HL-60/S4 treated with retinoic acid at 250 ng/mL for 4 days and 3 days (cell line): ENCODE results near the gene ADGRF1.
"Not testable (repeated sequence)": the region's sequence is repeated elsewhere in the genome, so short reads cannot be mapped to it uniquely, and the experiment has no call there.

Source experiments
- in situ Hi-C: fragments of 300-500 bp; cut with MboI; formaldehyde crosslinking; loops from 2 replicates; pipeline ENCODE4 v1.7.0; 2022; ENCODE audit warnings: low sequenced_read_pairs

Gene ADGRF1

GRCh38 chr6:47062346-47062745, 20.2 kb upstream of the ADGRF1 start:
- in situ Hi-C loops = no loop called here

- in situ Hi-C loops = no loop called here
Measured at GRCh38 chr6:47061309-47062300, 19.5 kb upstream of the ADGRF1 start.

DNA sequence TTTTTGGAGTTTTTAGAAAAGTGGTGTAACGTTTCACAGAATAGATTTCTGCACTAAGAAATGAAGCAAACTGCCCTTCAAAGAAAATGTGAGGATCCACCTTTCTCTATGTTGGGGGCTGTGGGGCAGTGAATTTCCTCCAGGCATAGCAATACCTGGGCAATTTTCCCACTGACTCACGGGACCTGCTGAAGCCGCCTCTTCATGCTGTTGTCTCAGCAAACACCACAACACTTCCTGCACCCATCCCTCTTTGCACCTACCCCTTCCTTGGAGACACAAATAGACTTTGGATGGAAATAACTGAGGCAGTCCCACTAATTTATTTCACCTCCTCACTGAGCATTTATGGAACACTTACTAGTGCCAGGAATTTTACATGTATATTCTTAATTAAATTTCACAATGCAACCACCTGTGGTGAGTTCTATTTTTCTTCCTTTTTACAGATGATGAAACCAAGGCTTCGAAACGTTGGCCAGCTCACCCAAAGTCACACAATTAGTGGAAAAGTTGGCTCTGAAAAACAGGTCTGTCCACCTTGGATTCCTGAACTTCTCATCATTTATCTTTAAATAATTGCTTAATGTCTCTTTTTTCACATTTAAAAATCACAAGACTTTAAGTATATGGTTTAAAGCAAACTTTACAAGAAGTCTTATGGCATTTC, 17.2 kb upstream of the ADGRF1 start:
- in situ Hi-C loops = no loop called here

DNA sequence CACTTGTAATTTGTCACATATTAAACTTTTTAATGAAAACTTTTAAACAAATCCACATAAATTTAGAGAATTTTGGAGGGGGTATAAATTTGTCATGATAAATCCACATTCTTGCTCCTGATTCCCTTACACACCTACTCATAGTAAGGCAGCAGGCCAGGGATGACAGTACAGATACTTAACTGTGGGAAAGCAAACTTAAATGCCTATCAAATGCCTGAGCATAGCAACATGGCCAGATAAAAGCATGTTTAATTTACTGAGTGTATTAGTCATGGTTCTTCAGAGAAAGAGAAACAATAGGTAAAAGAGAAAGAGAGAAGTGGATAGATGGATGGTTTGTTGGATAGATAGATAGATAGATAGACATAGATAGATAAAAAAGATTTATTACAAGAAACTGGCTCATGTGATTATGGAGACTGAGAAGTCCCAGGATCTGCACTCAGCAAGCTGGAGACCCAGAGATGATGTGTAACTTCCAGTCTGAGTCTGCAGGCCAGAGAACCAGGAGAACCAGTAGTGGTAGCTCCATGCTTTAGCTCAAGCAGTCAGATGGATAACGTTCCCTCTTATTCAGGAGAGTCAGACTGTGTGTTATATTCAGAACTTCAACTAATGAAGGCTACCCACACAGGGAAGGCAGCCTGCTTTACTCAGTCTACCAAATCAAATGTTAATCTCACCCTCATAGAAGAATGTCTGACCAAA, 15.9 kb upstream of the ADGRF1 start:
- in situ Hi-C loops = no loop called here

DNA sequence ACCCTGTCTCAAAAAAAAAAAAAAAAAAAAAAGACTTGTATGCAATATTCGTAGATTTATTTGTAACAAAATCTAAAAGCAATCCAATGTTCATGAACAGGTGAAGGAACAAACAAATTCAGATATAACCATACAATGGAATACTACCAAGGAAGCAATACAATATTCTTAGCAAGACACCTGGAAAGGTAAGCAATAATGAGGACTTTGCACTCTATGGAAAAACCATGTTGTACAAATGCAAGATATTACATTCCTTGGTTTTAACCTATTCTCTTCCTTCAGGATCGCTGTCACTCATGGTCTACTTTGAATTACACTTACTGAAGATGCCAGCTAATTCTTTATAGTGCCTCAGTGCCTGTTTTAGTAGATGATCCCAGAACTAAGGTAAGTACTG, 14.7 kb upstream of the ADGRF1 start:
- in situ Hi-C loops = no loop called here

GRCh38 chr6:47054302-47054701, 12.2 kb upstream of the ADGRF1 start:
- in situ Hi-C loops = not testable (repeated sequence)

- in situ Hi-C loops = no loop called here
Measured at GRCh38 chr6:47048638-47049037, 6.5 kb upstream of the ADGRF1 start.

DNA sequence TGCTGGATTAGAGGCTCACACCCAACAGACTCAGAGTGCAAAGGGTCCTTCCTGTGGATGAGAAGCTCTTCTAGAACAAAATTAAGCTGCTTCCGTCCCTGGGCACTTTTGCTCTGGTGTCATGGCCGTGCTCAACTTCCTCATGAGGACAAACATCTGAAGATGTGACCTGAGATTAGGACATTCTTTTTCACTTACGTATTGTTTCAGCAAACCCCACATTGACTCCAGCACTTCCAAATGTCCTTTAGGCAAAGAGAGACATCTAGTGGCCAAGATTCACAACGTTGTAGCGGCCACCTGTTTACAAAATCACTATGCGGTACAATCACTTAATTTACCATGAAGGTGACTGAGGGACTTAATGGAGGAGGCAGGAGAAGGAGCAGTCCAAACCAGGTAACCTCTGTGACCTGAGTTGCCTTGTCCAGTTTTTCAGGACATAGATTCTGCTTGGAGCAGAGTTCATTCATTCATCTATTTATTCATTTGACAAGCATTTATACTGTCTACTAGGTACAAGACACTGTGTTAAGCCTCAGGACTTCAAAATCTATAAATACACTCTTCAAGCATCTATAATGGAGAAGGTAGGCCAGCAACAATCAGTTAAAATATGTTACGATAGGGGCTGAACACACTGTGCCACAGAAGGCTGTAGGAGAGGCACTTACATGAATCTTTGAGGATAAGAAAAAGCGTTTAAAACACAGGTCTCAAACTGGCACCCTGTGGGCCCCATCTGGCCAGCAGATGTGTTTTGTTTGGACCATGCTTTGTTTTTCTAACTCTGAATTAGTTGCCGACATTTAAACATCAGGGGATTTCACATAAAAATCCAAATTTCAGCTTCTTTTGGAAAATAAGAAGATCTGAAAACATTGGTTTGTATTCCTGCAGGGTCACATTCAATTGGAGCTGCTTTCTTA, 5.6 kb upstream of the ADGRF1 start:
- in situ Hi-C loops = no loop called here

GRCh38 chr6:47047097-47047478, 5.0 kb upstream of the ADGRF1 start:
- in situ Hi-C loops = no loop called here

DNA sequence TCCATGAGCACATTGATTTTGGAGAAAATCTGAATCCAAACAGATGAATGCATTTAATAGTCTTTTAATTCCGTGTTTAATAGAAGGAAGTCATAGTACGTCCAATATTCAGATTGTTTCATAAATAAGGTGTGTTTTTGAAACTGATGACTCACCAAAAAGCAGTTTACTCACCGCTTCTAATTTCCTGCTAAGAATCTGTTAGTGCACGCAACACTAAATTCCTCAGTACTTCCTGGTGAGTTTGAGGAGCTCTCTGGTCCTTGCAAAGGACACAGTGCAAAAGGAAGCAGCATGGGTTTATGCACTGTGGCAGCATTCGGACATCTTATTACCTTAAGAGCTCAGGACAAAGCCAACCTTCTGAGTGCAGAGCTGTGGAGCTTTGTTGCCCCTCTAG, 2.3 kb upstream of the ADGRF1 start:
- in situ Hi-C loops = no loop called here

- in situ Hi-C loops = no loop called here
Measured at GRCh38 chr6:47043286-47043685, 1.2 kb upstream of the ADGRF1 start.

- in situ Hi-C loops = no loop called here
Measured at GRCh38 chr6:47041741-47042140, 391 bp downstream of the ADGRF1 start.

DNA sequence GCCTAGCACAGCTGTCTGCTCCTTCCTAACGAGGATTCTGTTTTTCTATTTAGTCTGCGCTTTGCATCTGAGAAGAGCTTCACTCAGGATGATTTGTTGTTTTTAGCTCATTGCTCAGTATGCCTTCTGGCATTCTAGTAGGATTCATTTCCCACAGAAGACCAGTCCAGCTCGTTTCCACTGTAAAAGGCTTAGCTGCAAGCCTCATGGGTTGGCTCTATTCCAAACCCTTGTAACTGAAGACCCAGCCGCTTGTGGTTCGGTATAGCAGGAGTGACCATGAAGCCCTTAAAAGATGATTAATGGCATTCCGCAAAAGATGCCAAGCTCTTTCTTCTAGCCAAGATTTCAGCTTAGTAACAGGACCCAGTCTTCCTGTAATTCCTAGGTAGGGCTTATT, 7.2 kb downstream of the ADGRF1 start:
- in situ Hi-C loops = no loop called here

GRCh38 chr6:47034421-47034820, 7.7 kb downstream of the ADGRF1 start:
- in situ Hi-C loops = no loop called here

GRCh38 chr6:47032974-47033765, 9.0 kb downstream of the ADGRF1 start:
- in situ Hi-C loops = no loop called here

DNA sequence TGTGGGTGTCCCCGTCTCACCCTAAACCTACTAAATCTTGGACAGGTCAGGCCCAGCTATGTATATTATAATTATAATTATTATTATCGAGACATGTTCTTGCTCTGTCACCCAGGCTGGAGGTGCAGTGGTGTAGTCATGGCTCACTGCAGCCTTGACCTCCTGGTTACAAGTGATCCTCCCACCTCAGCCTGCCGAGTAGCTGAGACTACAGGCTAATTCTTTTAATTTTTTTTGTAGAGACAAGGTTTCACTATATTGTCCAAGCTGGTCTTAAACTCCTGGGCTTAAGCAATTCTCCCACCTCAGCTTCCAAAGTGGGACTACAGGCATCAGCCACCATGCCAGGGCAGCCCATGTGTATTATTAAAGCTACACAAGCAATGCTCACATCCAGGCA, 10.5 kb downstream of the ADGRF1 start:
- in situ Hi-C loops = no loop called here

DNA sequence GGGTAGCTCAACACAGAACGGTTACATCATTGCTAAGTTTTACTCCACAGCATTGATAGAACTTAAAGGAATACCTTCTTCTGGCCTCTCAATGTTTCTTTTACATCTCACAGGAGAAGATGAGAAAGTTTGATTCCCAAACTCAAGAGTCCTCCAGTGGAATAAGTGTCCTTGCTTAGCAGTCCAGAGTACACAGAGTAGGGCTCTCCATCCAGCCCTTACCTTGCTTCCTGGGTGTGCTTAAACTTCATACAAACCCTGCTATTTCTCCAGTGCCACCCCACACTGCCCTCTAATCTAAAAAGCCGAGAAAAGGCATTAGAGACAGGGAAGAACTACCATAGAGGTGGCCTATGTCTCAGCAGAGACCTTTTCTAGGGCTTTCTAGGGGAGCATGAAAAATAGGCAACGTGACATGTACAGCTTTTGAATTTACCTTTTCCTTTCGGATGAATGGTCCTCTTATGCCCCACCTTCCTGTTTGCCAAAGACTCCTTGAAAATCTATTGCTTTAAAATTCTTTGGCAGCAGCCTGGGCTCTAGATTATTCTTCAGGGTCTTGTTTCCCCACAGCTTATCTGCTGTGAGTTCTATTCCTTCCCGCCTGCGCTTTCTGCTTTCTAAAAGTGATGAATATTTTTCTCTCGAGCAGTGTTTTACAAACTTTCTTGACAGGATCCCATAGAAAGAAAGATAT, 12.1 kb downstream of the ADGRF1 start:
- in situ Hi-C loops = no loop called here

DNA sequence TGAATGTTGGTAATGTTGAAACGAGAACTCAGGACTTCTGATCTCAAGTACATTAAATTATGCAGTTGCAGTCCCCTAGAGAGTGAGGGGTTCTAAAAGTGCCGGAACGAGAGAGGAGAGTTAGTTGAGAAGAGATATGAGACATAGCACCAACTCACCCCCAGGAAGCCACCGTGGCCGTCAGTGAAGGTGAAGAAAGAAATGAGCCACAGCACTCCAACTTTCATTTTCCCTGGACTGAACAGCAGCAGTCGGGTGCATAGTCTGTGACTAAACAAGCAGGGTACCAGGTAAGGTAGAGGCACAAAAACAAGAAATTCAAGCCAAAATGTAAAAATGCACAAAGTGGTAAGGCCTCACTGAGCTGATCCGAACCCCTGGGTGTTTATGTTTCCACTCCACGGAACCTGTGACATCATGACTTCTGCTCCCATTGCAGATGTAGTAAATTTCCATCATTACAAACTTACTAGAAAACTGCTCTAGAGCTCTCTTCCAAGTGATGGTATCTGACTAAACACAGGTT, 13.2 kb downstream of the ADGRF1 start:
- in situ Hi-C loops = no loop called here

DNA sequence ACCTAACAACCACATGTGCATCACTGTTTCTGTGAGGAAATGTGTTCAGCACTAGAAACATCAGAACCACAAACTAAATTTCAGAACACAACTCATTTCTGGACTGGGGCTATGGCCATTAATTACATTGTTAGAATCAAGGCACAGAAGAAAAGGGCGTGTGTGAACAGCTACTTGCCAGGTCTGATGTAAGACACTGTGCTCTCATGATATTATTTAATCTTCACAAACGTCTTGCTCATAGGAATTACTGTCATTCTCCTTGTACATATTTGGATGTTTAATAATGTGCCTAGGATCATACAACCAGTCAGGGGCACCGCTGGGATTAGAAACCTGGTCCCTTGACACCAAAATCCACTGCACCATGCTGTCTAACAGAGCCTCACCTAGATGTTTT, 14.8 kb downstream of the ADGRF1 start:
- in situ Hi-C loops = no loop called here
